ENCODE data around the gene RAPGEF6. TPM values are rescaled to one million over a fixed set of nuclear protein-coding genes. Genes with fewer than 3 reads are reported as not detected.

The RAPGEF6 gene
- polyA plus RNA-seq, 1 experiment, result 13.1 TPM

- H3K9me3 ChIP-seq (ENCODE audit: control insufficient read depth, insufficient read depth, low read length), result no peaks in the 10 kb centered on the region
- CTCF ChIA-PET, result interaction anchor here (0.5 to 2.9 kb wide), 28 partner anchors 8 to 1538 kb away, joined by 3 to 38 read pairs (median 4); no protein-coding TSS in a partner anchor
Measured at GRCh38 chr5:131423056-131423455, 212.0 kb downstream of the RAPGEF6 start.

GRCh38 chr5:131419877-131420276 lies 215.2 kb downstream of the RAPGEF6 start:
- H3K27ac ChIP-seq (ENCODE audit: low read depth, low read length), result no peak overlapping the region
- no peaks in the 10 kb centered on the region for H3K27me3 ChIP-seq (ENCODE audit: control insufficient read depth, insufficient read depth, low read length)
- DNase-seq (ENCODE audit: low read depth, low spot score), result no peak
- H3K9me3 ChIP-seq (ENCODE audit: control insufficient read depth, insufficient read depth, low read length), result no peaks in the 10 kb centered on the region
- ChIA-PET CTCF (interaction anchor here (0.9 to 1.3 kb wide), 2 partner anchors 548 to 588 kb away, joined by 3 to 4 read pairs; no protein-coding TSS in a partner anchor), POLR2A (interaction anchor here (0.8 kb wide), 1 partner anchor 391 kb away, joined by 4 read pairs; no protein-coding TSS in a partner anchor)
- TF ChIP-seq CTCF (IDR thresholded peaks at IDR 0.05; ENCODE audit: low read depth, low read length), result no peak
- H3K4me3 ChIP-seq (ENCODE audit: low read depth, low read length), result no peak overlapping the region

More at GRCh38 chr5:131423056-131423455, 212.0 kb downstream of the RAPGEF6 start:
- Histone ChIP-seq H3K27ac (ENCODE audit: low read depth, low read length) (no peak overlapping the region), H3K4me3 (ENCODE audit: low read depth, low read length) (no peak overlapping the region), H3K27me3 (ENCODE audit: control insufficient read depth, insufficient read depth, low read length) (no peaks in the 10 kb centered on the region)
- peak; percentile 65 for TF ChIP-seq CTCF (IDR thresholded peaks at IDR 0.05; ENCODE audit: low read depth, low read length)
- peak; percentile 1 for DNase-seq (ENCODE audit: low read depth, low spot score)
- POLR2A ChIA-PET, result no interaction called here

- no peak for DNase-seq (ENCODE audit: low read depth, low spot score)
- ChIA-PET POLR2A (no interaction called here), CTCF (interaction anchor here (0.5 to 1.3 kb wide), 9 partner anchors 12 to 589 kb away, joined by 3 to 5 read pairs (median 4); no protein-coding TSS in a partner anchor)
- H3K27ac ChIP-seq (ENCODE audit: low read depth, low read length), result no peak overlapping the region
- H3K4me3 ChIP-seq (ENCODE audit: low read depth, low read length), result no peak overlapping the region
- H3K27me3 ChIP-seq (ENCODE audit: control insufficient read depth, insufficient read depth, low read length), result no peaks in the 10 kb centered on the region
- H3K9me3 ChIP-seq (ENCODE audit: control insufficient read depth, insufficient read depth, low read length), result no peaks in the 10 kb centered on the region
- no peak for TF ChIP-seq CTCF (IDR thresholded peaks at IDR 0.05; ENCODE audit: low read depth, low read length)
Measured at GRCh38 chr5:131418846-131419245, 216.2 kb downstream of the RAPGEF6 start.

GRCh38 chr5:131417240-131417869 lies 217.7 kb downstream of the RAPGEF6 start:
- peak; percentile 41 for DNase-seq (ENCODE audit: low read depth, low spot score)
- CTCF ChIA-PET, result interaction anchor here (1.0 to 1.7 kb wide), 2 partner anchors 252 to 547 kb away, joined by 4 read pairs; partner anchors contain the start of gene HINT1
- H3K27ac ChIP-seq (ENCODE audit: low read depth, low read length), result no peak overlapping the region
- no peaks in the 10 kb centered on the region for H3K9me3 ChIP-seq (ENCODE audit: control insufficient read depth, insufficient read depth, low read length)
- no peaks in the 10 kb centered on the region for H3K27me3 ChIP-seq (ENCODE audit: control insufficient read depth, insufficient read depth, low read length)
- POLR2A ChIA-PET, result no interaction called here
- H3K4me3 ChIP-seq (ENCODE audit: low read depth, low read length), result no peak overlapping the region
- TF ChIP-seq CTCF (IDR thresholded peaks at IDR 0.05; ENCODE audit: low read depth, low read length), result peak; percentile 82

DNA sequence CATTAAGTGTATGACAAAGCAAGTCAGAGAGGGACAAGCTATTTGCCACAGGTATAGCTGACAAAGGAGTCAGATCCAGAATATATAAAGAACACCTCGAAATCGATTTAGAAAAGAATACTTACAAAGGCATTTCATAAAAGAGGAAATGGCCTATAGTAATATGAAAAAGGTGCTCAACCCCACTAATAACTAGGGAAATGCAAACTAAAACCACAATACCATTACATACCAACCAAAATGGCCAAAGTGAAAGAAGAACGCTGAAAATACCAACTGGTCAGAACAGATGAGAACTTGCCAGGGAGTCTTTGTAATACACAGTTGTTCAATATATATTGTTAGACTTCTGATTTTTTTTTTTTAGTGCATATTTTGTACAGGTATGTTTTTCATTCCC lies 218.3 kb downstream of the RAPGEF6 start:
- no peak overlapping the region for H3K27ac ChIP-seq (ENCODE audit: low read depth, low read length)
- CTCF ChIA-PET, result interaction anchor here (0.8 to 1.7 kb wide), 6 partner anchors 12 to 591 kb away, joined by 3 to 4 read pairs (median 4); partner anchors contain the start of gene HINT1
- POLR2A ChIA-PET, result no interaction called here
- H3K27me3 ChIP-seq (ENCODE audit: control insufficient read depth, insufficient read depth, low read length), result no peaks in the 10 kb centered on the region
- TF ChIP-seq CTCF (IDR thresholded peaks at IDR 0.05; ENCODE audit: low read depth, low read length), result no peak
- no peak for DNase-seq (ENCODE audit: low read depth, low spot score)
- no peaks in the 10 kb centered on the region for H3K9me3 ChIP-seq (ENCODE audit: control insufficient read depth, insufficient read depth, low read length)
- H3K4me3 ChIP-seq (ENCODE audit: low read depth, low read length), result no peak overlapping the region
